Activated CD4-positive, alpha-beta memory T cell treated with anti-CD3 and anti-CD28 coated beads, Interleukin-2, amount 10 ng/mL, durations not matched to agents 7 days and 5 days (primary cell): ENCODE measurements around the gene EGFLAM. TPM values are rescaled to one million over a fixed set of nuclear protein-coding genes. Genes with fewer than 3 reads are reported as not detected.

Source experiments
- CTCF ChIA-PET: fragments of 350-600 bp; sonication (Branson Sonifier 250); formaldehyde crosslinking; loops from one replicate; lab custom pipeline; 2021; ENCODE audit warnings: antibody characterized with exemption, inconsistent platforms; lab: Charles Lee
- POLR2A ChIA-PET: fragments of 350-600 bp; sonication (Branson Sonifier 250); formaldehyde crosslinking; loops from one replicate; lab custom pipeline; 2021; ENCODE audit warnings: antibody characterized with exemption; lab: Charles Lee
- DNase-seq: peaks from one replicate; pipeline ENCODE4 v3.0.0-alpha.2; 2020
- H3K27ac Mint-ChIP-seq: one replicate; pipeline ENCODE4 v1.8.0; 2021; ENCODE audit warnings: mild to moderate bottlenecking, mixed read lengths
- H3K27me3 Mint-ChIP-seq: one replicate; pipeline ENCODE4 v1.8.0; 2021; ENCODE audit warnings: mixed read lengths
- H3K36me3 Mint-ChIP-seq: one replicate; pipeline ENCODE4 v1.8.0; 2021; ENCODE audit warnings: low read depth, mixed read lengths
- H3K4me1 Mint-ChIP-seq: one replicate; pipeline ENCODE4 v1.8.0; 2021; ENCODE audit warnings: mixed read lengths
- H3K4me3 Mint-ChIP-seq: one replicate; pipeline ENCODE4 v1.8.0; 2021; ENCODE audit warnings: mild to moderate bottlenecking, mixed read lengths
- H3K9me3 Mint-ChIP-seq: one replicate; pipeline ENCODE4 v1.8.0; 2021; ENCODE audit warnings: mixed read lengths
- total RNA-seq, 2 experiments: library from RNA; stranded (reverse); gene quantifications; one replicate each; pipeline ENCODE4 v1.2.3, GENCODE V29; 2021

Gene EGFLAM
- total RNA-seq, 2 experiments from 2014 or later = not detected

GRCh38 chr5:38423276-38424147 lies 165.2 kb downstream of the EGFLAM start:
- Mint-ChIP-seq H3K4me1 (peaks cover 15% of the 10 kb centered on the region), H3K27ac (no peak overlapping the region), H3K36me3 (no peaks in the 10 kb centered on the region), H3K4me3 (no peak overlapping the region), H3K9me3 (no peaks in the 10 kb centered on the region), H3K27me3 (peaks cover 29% of the 10 kb centered on the region)
- DNase-seq = no peak
- POLR2A ChIA-PET = no interaction called here
- CTCF ChIA-PET = interaction anchor here (1.0 to 2.8 kb wide), 2 partner anchors 16 to 18 kb away, joined by 3 to 11 read pairs; no protein-coding TSS in a partner anchor

- Mint-ChIP-seq H3K9me3 (no peaks in the 10 kb centered on the region), H3K4me3 (no peak overlapping the region), H3K4me1 (peaks cover 15% of the 10 kb centered on the region), H3K27ac (no peak overlapping the region), H3K36me3 (no peaks in the 10 kb centered on the region), H3K27me3 (peaks cover 29% of the 10 kb centered on the region)
- no peak for DNase-seq
- CTCF ChIA-PET = interaction anchor here (0.6 to 2.8 kb wide), 3 partner anchors 15 to 28 kb away, joined by 3 to 11 read pairs (median 3); no protein-coding TSS in a partner anchor
- POLR2A ChIA-PET = no interaction called here
These were observed 166.0 kb downstream of the EGFLAM start for GRCh38 chr5:38424148-38425060.

- no peaks in the 10 kb centered on the region for H3K9me3 Mint-ChIP-seq
- peaks cover 15% of the 10 kb centered on the region for H3K4me1 Mint-ChIP-seq
- no peak for DNase-seq
- peaks cover 16% of the 10 kb centered on the region for H3K27me3 Mint-ChIP-seq
- POLR2A ChIA-PET = no interaction called here
- no peak overlapping the region for H3K27ac Mint-ChIP-seq
- CTCF ChIA-PET = interaction anchor here (0.5 to 1.1 kb wide), 4 partner anchors 15 to 384 kb away, joined by 3 read pairs; no protein-coding TSS in a partner anchor
- no peak overlapping the region for H3K4me3 Mint-ChIP-seq
- no peaks in the 10 kb centered on the region for H3K36me3 Mint-ChIP-seq
These were observed 168.1 kb downstream of the EGFLAM start for GRCh38 chr5:38426490-38426889.

GRCh38 chr5:38426986-38427950 lies 168.9 kb downstream of the EGFLAM start:
- Mint-ChIP-seq H3K27ac (no peak overlapping the region), H3K9me3 (no peaks in the 10 kb centered on the region), H3K36me3 (no peaks in the 10 kb centered on the region), H3K27me3 (peaks cover 12% of the 10 kb centered on the region), H3K4me3 (no peak overlapping the region), H3K4me1 (peaks cover 15% of the 10 kb centered on the region)
- CTCF ChIA-PET = interaction anchor here (0.5 to 1.1 kb wide), 3 partner anchors 15 to 383 kb away, joined by 3 read pairs; no protein-coding TSS in a partner anchor
- POLR2A ChIA-PET = no interaction called here
- DNase-seq = no peak

- no peak for DNase-seq
- ChIA-PET CTCF (interaction anchor here (1.3 to 2.2 kb wide), 2 partner anchors 10 kb away, joined by 4 to 12 read pairs; no protein-coding TSS in a partner anchor), POLR2A (no interaction called here)
- H3K4me1 Mint-ChIP-seq = peaks cover 15% of the 10 kb centered on the region
- no peaks in the 10 kb centered on the region for H3K9me3 Mint-ChIP-seq
- H3K36me3 Mint-ChIP-seq = no peaks in the 10 kb centered on the region
- no peak overlapping the region for H3K27ac Mint-ChIP-seq
- H3K4me3 Mint-ChIP-seq = no peak overlapping the region
- H3K27me3 Mint-ChIP-seq = peaks cover 18% of the 10 kb centered on the region
These were observed 173.0 kb downstream of the EGFLAM start for GRCh38 chr5:38431242-38431853.

GRCh38 chr5:38433160-38433861 lies 175.0 kb downstream of the EGFLAM start:
- Mint-ChIP-seq H3K36me3 (no peaks in the 10 kb centered on the region), H3K27me3 (peaks cover 25% of the 10 kb centered on the region), H3K9me3 (no peaks in the 10 kb centered on the region), H3K4me1 (no peaks in the 10 kb centered on the region), H3K4me3 (no peak overlapping the region), H3K27ac (no peak overlapping the region)
- POLR2A ChIA-PET = no interaction called here
- DNase-seq = no peak
- CTCF ChIA-PET = interaction anchor here (2.2 kb wide), 1 partner anchor 8 kb away, joined by 15 read pairs; no protein-coding TSS in a partner anchor

- Mint-ChIP-seq H3K4me1 (no peaks in the 10 kb centered on the region), H3K27me3 (peaks cover 29% of the 10 kb centered on the region), H3K9me3 (no peaks in the 10 kb centered on the region), H3K36me3 (no peaks in the 10 kb centered on the region), H3K27ac (no peak overlapping the region), H3K4me3 (no peak overlapping the region)
- CTCF ChIA-PET = no interaction called here
- POLR2A ChIA-PET = no interaction called here
- DNase-seq = no peak
These were observed 176.8 kb downstream of the EGFLAM start for GRCh38 chr5:38434966-38435705.

- Mint-ChIP-seq H3K9me3 (no peaks in the 10 kb centered on the region), H3K27ac (no peak overlapping the region), H3K4me3 (no peak overlapping the region), H3K4me1 (no peaks in the 10 kb centered on the region), H3K36me3 (no peaks in the 10 kb centered on the region), H3K27me3 (peaks cover 39% of the 10 kb centered on the region)
- ChIA-PET POLR2A (no interaction called here), CTCF (no interaction called here)
- no peak for DNase-seq
These were observed 180.4 kb downstream of the EGFLAM start for GRCh38 chr5:38438757-38439156.

- Mint-ChIP-seq H3K27ac (no peak overlapping the region), H3K4me3 (no peak overlapping the region), H3K9me3 (no peaks in the 10 kb centered on the region), H3K36me3 (no peaks in the 10 kb centered on the region), H3K4me1 (no peaks in the 10 kb centered on the region), H3K27me3 (peaks cover 35% of the 10 kb centered on the region)
- POLR2A ChIA-PET = interaction anchor here (1.1 to 1.7 kb wide), 2 partner anchors 12 to 366 kb away, joined by 5 to 6 read pairs; no protein-coding TSS in a partner anchor
- CTCF ChIA-PET = interaction anchor here (0.5 to 2.9 kb wide), 79 partner anchors 9 to 776 kb away, joined by 3 to 96 read pairs (median 5); no protein-coding TSS in a partner anchor
- DNase-seq = peak; percentile 85
These were observed 183.3 kb downstream of the EGFLAM start for GRCh38 chr5:38441453-38442246.

- CTCF ChIA-PET = interaction anchor here (0.5 to 2.9 kb wide), 77 partner anchors 8 to 776 kb away, joined by 3 to 96 read pairs (median 5); no protein-coding TSS in a partner anchor
These were observed 183.9 kb downstream of the EGFLAM start for GRCh38 chr5:38442247-38442573.

More at GRCh38 chr5:38442247-38442573, 183.9 kb downstream of the EGFLAM start:
- POLR2A ChIA-PET = interaction anchor here (1.1 to 1.7 kb wide), 2 partner anchors 11 to 366 kb away, joined by 5 to 6 read pairs; no protein-coding TSS in a partner anchor
- Mint-ChIP-seq H3K27me3 (peaks cover 36% of the 10 kb centered on the region), H3K4me3 (no peak overlapping the region), H3K36me3 (no peaks in the 10 kb centered on the region), H3K4me1 (no peaks in the 10 kb centered on the region), H3K9me3 (no peaks in the 10 kb centered on the region), H3K27ac (no peak overlapping the region)
- no peak for DNase-seq
